A673 (cell line): ENCODE measurements around the gene NEB. TPM values are rescaled to one million over a fixed set of nuclear protein-coding genes. Genes with fewer than 3 reads are reported as not detected.

ENCODE experiments used
- BruUV-seq: library from RNA; stranded (reverse); fragments of 400-500 nt; replicated peaks from 2 replicates; lab custom pipeline; 2021; lab: Mats Ljungman, UMichigan
- CTCF ChIA-PET: fragments of 300-600 bp; sonication (Branson Sonifier 250); formaldehyde crosslinking; loops from one replicate; lab custom pipeline; 2022; ENCODE audit warnings: antibody characterized with exemption; lab: Charles Lee
- POLR2A ChIA-PET: fragments of 300-600 bp; sonication (Branson Sonifier 250); formaldehyde crosslinking; loops from one replicate; lab custom pipeline; 2022; ENCODE audit warnings: antibody characterized with exemption; ENCODE audit not compliant: low non-redundant PET; lab: Charles Lee
- DNase-seq: peaks from one replicate; pipeline ENCODE4 v3.0.0-alpha.2; 2015; ENCODE audit warnings: low spot score
- H3K27ac ChIP-seq: fragments of 200-600 bp; sonication (generic); 2 replicates; pipeline ENCODE4 v1.5.1; 2016; ENCODE audit warnings: mixed run types, low read depth, mild to moderate bottlenecking, mixed read lengths, antibody characterized with exemption, low read length; ENCODE audit not compliant: poor library complexity, severe bottlenecking
- H3K27me3 ChIP-seq: fragments of 200-600 bp; sonication (generic); replicated peaks from 2 replicates; pipeline ENCODE4 v1.6.1; 2017; ENCODE audit warnings: mixed run types, low read depth, mild to moderate bottlenecking, mixed read lengths, antibody characterized with exemption, low read length; ENCODE audit not compliant: insufficient read depth, poor library complexity
- H3K36me3 ChIP-seq: fragments of 200-600 bp; sonication (generic); 2 replicates; pipeline ENCODE4 v1.6.1; 2016; ENCODE audit warnings: mixed run types, mild to moderate bottlenecking, mixed read lengths, antibody characterized with exemption, low read length; ENCODE audit not compliant: insufficient read depth, poor library complexity, severe bottlenecking
- H3K4me1 ChIP-seq: fragments of 200-600 bp; sonication (generic); 2 replicates; pipeline ENCODE4 v1.6.1; 2017; ENCODE audit warnings: mixed run types, mild to moderate bottlenecking, mixed read lengths, antibody characterized with exemption, low read length; ENCODE audit not compliant: insufficient read depth, poor library complexity, severe bottlenecking
- H3K4me3 ChIP-seq: fragments of 200-600 bp; sonication (generic); 2 replicates; pipeline ENCODE4 v1.5.1; 2016; ENCODE audit warnings: low read depth, mixed run types, mild to moderate bottlenecking, mixed read lengths, low read length; ENCODE audit not compliant: poor library complexity, severe bottlenecking
- H3K9me3 ChIP-seq: fragments of 200-600 bp; sonication (generic); 2 replicates; pipeline ENCODE4 v1.6.1; 2016; ENCODE audit warnings: mixed run types, low read depth, mild to moderate bottlenecking, mixed read lengths, antibody characterized with exemption, low read length; ENCODE audit not compliant: poor library complexity, severe bottlenecking
- EZH2 ChIP-seq: fragments of 200-600 bp; sonication (generic); IDR thresholded peaks from 2 replicates; pipeline ENCODE4 v1.6.1; 2017; ENCODE audit warnings: borderline replicate concordance, low read depth, mild to moderate bottlenecking, mixed read lengths, antibody characterized with exemption, low read length; ENCODE audit not compliant: poor library complexity, severe bottlenecking
- intact Hi-C: fragments of 100-400 bp; cut with micrococcal nuclease; formaldehyde crosslinking; loops from one replicate; pipeline ENCODE4 v1.10.0; 2022; ENCODE audit not compliant: unreplicated experiment
- total RNA-seq: library from RNA; stranded (reverse); gene quantifications from 2 replicates; pipeline ENCODE4 v1.2.3, GENCODE V29; 2021
- TF ChIP-seq, protein P1 (sequence below): fragments of 300-800, 200-600 bp; sonication (generic); conservative IDR thresholded peaks from 2 replicates; pipeline ENCODE4 v1.5.1; 2017; ENCODE audit warnings: low read depth, mild to moderate bottlenecking, antibody characterized with exemption, low read length, moderate library complexity, mixed read lengths

NEB gene
- total RNA-seq, 1 experiment from 2014 or later, result 7.0 TPM

DNA sequence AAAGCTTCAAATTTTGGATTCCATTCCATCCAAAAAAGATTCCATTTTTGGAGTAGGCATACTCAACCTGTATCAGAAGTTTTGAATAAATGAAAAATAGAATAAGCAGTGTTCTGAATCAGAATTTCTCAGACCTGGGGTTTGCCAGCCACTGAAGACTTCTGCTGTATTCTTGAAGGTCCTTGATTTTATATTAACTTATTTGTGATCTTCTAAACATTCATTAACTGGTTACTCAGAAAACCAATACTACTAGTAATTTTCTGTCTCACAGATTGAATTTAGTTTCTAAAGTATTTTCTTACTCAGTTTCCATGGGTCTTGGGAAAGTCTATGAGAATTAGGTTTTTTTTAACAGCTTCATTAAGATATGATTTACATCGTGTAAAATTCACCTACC, 263.7 kb downstream of the NEB start:
- H3K4me3 ChIP-seq, result no peak overlapping the region
- no peak for TF ChIP-seq EZH2
- TF ChIP-seq, protein P1, sequence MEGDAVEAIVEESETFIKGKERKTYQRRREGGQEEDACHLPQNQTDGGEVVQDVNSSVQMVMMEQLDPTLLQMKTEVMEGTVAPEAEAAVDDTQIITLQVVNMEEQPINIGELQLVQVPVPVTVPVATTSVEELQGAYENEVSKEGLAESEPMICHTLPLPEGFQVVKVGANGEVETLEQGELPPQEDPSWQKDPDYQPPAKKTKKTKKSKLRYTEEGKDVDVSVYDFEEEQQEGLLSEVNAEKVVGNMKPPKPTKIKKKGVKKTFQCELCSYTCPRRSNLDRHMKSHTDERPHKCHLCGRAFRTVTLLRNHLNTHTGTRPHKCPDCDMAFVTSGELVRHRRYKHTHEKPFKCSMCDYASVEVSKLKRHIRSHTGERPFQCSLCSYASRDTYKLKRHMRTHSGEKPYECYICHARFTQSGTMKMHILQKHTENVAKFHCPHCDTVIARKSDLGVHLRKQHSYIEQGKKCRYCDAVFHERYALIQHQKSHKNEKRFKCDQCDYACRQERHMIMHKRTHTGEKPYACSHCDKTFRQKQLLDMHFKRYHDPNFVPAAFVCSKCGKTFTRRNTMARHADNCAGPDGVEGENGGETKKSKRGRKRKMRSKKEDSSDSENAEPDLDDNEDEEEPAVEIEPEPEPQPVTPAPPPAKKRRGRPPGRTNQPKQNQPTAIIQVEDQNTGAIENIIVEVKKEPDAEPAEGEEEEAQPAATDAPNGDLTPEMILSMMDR, result no peak
- peaks cover 16% of the 10 kb centered on the region for H3K4me1 ChIP-seq
- peaks cover 76% of the 10 kb centered on the region for H3K36me3 ChIP-seq
- no peak overlapping the region for H3K27ac ChIP-seq
- no peaks in the 10 kb centered on the region for H3K9me3 ChIP-seq
- ChIA-PET POLR2A (interaction anchor here (0.6 kb wide), 1 partner anchor 94 kb away, joined by 3 read pairs; no protein-coding TSS in a partner anchor), CTCF (no interaction called here)
- intact Hi-C loops, result loop anchor here (10.0 kb wide), 1 partner anchor 554 kb away; no protein-coding TSS in a partner anchor
- no TSS peak for BruUV-seq
- no peaks in the 10 kb centered on the region for H3K27me3 ChIP-seq
- no peak for DNase-seq

DNA sequence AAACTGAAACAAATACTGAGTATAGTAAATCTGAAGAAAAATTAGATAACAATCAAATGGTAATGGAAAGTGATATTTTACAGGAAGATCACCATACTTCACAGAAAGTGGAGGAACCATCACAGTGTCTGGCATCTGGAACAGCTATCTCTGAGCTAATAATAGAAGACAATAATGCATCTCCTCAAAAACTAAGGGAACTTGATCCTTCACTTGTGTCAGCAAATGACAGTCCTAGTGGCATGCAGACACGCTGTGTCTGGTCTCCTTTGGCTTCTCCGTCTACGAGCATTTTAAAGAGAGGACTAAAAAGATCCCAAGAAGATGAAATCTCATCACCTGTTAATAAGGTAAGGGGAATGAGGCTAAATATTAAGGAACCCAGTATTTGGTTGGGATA, 268.5 kb downstream of the NEB start:
- Histone ChIP-seq H3K4me1 (no peaks in the 10 kb centered on the region), H3K27me3 (no peaks in the 10 kb centered on the region), H3K36me3 (peaks cover 99% of the 10 kb centered on the region), H3K9me3 (no peaks in the 10 kb centered on the region), H3K4me3 (no peak overlapping the region), H3K27ac (no peak overlapping the region)
- DNase-seq, result no peak
- intact Hi-C loops, result loop anchor here (5.0 kb wide), 1 partner anchor 33 kb away; no protein-coding TSS in a partner anchor
- POLR2A ChIA-PET, result no interaction called here
- CTCF ChIA-PET, result no interaction called here
- BruUV-seq, result no TSS peak
- TF ChIP-seq, protein P1, result no peak
- TF ChIP-seq EZH2, result no peak

DNA sequence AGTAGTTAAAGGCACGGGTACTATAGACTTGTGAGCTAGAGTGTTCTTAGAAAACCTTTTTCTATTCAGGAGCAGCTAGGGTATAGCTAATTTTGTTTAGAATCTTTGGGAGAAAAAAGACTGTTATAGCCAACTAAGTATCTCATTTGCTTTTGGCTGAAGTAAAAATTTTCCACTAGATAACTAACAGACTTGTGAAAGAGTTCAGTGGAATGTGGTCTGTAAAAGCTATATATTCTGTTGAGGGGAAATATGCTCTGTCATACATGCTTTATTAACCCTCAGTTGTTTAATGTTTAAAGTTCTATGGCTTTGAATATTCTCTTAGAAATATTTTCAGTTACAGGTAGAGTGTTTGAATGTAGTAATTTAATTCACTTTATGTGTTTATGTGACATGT, 274.9 kb downstream of the NEB start:
- ChIA-PET CTCF (no interaction called here), POLR2A (interaction anchor here (0.5 kb wide), 1 partner anchor 179 kb away, joined by 3 read pairs; no protein-coding TSS in a partner anchor)
- TF ChIP-seq EZH2, result no peak
- TF ChIP-seq, protein P1, result no peak
- H3K9me3 ChIP-seq, result no peaks in the 10 kb centered on the region
- H3K4me1 ChIP-seq, result no peaks in the 10 kb centered on the region
- intact Hi-C loops, result no loop called here
- no peaks in the 10 kb centered on the region for H3K27me3 ChIP-seq
- H3K27ac ChIP-seq, result peak overlapping the region; percentile 27
- BruUV-seq, result no TSS peak
- no peak for DNase-seq
- H3K36me3 ChIP-seq, result peaks cover 97% of the 10 kb centered on the region
- no peak overlapping the region for H3K4me3 ChIP-seq
